Upper lobe of left lung (tissue), 4 donors: ENCODE results near the gene PCCA.

ENCODE experiments used
- CTCF ChIP-seq, 6 experiments: fragments of 450-650 bp in 4 of 6; fragments of 200-600 bp in 2 of 6; sonication (generic) in 2 of 6; IDR thresholded peaks; one replicate each; pipeline ENCODE4 v1.5.1; 2016 to 2019; ENCODE audit warnings: antibody characterized with exemption in 6 of 6
- POLR2A ChIP-seq, 4 donors: fragments of 450-650 bp; IDR thresholded peaks; one replicate each; pipeline ENCODE4 v1.5.1; 2016 to 2017; ENCODE audit warnings: antibody characterized with exemption in 4 of 4, mild to moderate bottlenecking in 2 of 4

GRCh38 chr13:100364591-100364990, 275.7 kb downstream of the PCCA start:
- no peak for TF ChIP-seq CTCF (IDR thresholded peaks at IDR 0.05)
- no peak for TF ChIP-seq POLR2A (IDR thresholded peaks at IDR 0.05)
